ENCODE data around the gene ADAD1.

The ADAD1 gene

DNA sequence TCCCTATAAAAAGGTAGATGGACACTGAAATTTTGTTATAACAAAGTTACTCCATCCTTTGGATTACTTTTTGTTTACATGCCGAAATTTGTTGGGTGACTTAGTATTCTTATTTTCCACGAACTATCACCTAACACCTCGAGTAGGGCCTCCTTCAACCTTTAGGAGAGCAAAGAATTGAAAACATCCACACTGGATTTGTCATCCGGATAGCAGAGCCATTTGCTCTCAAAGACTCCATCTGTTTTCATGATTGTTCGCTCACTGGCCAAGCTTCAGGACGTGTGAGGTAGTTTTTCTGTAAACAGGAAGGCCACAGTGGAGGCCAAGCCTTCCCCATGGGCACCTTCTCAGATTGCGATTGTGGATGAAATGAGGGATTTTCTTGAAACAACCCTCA, at the start of gene ADAD1:
Gene ADAD1 (plus strand): TSS at position 301 of the 400 bp plus-strand sequence. CDS start 1,059 bp downstream, outside the sequence.
- TF ChIP-seq, protein P1, sequence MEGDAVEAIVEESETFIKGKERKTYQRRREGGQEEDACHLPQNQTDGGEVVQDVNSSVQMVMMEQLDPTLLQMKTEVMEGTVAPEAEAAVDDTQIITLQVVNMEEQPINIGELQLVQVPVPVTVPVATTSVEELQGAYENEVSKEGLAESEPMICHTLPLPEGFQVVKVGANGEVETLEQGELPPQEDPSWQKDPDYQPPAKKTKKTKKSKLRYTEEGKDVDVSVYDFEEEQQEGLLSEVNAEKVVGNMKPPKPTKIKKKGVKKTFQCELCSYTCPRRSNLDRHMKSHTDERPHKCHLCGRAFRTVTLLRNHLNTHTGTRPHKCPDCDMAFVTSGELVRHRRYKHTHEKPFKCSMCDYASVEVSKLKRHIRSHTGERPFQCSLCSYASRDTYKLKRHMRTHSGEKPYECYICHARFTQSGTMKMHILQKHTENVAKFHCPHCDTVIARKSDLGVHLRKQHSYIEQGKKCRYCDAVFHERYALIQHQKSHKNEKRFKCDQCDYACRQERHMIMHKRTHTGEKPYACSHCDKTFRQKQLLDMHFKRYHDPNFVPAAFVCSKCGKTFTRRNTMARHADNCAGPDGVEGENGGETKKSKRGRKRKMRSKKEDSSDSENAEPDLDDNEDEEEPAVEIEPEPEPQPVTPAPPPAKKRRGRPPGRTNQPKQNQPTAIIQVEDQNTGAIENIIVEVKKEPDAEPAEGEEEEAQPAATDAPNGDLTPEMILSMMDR (conservative IDR thresholded peaks at IDR 0.05; ENCODE audit: low read depth, low read length), result no peak
- no peak within 1 kb of the TSS for H3K4me3 ChIP-seq (ENCODE audit: low read depth, low read length)
- no peak for DNase-seq (ENCODE audit: low read depth)

DNA sequence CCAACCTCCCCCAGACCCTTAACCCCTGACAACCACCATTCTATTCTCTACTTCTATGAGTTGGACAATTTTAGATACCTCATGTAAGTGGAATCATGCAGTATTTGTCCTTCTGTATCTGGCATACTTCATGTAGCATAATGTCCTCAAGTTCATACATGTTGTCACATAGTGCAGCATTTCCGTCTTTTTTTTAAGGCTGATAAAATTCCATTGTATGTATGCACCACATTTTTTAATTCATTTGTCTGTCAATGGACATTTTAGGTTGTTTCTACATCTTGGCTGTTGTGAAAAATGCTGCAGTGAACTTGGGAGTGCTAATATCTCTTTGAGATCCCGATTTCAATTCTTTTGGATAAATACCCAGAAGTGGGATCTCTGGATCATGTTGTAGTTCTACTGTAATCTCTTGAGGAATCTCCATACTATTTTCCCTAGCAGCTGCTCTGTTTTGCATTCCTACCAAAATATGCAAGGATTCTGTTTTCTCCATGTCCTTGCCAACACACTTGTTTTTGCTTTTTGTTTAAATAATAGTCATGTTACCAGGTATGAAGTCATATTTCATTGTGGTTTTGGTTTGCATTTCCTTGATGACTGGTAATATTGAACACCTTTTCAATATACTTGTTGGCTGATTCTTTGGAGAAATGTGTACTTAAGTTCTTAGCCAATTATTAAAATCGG, 48.8 kb upstream of the ADAD1 start:
- TF ChIP-seq, protein P1 (conservative IDR thresholded peaks at IDR 0.05; ENCODE audit: low read depth, low read length), result no peak
- peak; percentile 50 for DNase-seq (ENCODE audit: low read depth)
- no peak overlapping the region for H3K4me3 ChIP-seq (ENCODE audit: low read depth, low read length)

DNA sequence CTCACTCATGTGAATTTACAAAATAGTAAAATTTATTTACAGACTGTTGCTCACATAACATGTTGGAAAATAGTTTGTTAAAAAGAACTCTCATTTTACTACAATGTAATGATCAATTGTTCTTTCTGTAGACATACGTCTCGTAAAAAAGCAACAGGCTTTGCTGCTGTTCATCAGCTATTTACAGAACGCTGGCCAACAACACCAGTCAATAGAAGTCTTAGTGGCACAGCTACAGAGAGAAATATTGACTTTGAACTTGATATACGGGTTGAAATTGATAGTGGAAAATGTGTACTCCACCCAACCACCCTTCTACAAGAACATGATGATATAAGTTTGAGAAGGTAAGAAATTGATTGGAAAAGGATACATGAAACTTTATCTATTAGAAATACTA, 47.6 kb upstream of the ADAD1 start:
- DNase-seq (ENCODE audit: low read depth), result no peak
- H3K4me3 ChIP-seq (ENCODE audit: low read depth, low read length), result no peak overlapping the region
- TF ChIP-seq, protein P1 (conservative IDR thresholded peaks at IDR 0.05; ENCODE audit: low read depth, low read length), result no peak

DNA sequence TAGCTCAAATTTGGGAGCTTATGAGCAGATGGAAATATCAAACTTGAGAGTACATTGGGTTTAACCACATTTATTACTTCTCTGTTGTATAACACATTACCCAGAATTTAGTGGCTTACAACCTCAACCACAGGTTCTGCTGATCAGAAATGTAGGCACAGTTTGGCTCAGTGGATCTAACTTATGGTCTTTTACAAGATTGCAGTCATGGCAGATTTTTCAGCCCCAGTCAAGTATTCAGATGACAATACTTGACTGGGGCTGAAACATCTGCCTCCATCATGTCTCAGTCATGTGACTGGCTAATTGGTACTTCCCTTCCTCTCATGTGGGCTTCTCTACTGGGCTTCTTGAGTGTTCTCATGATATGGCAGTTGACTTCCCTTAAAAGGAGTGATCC, 44.0 kb upstream of the ADAD1 start:
- TF ChIP-seq, protein P1 (conservative IDR thresholded peaks at IDR 0.05; ENCODE audit: low read depth, low read length), result no peak
- no peak for DNase-seq (ENCODE audit: low read depth)
- no peak overlapping the region for H3K4me3 ChIP-seq (ENCODE audit: low read depth, low read length)

DNA sequence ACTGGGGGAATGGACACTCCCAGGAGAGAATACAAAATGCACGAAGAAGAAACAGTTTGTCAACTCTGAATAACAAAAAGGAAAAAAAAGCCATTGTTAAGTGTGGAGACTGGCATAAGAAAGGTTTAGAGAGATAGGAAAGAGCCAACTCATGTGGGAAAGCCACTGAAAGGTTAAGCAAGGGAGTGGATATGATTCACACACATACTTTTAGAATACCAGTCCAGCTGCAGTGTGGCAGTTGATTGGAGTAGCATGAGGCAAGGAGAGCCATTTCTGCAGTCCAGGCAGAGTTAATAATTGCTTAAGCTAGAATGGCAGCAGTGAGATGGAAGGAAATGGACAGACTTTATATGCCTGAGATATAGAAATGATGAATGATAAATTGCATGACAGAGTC, 36.9 kb upstream of the ADAD1 start:
- DNase-seq (ENCODE audit: low read depth), result peak; percentile 80
- no peak overlapping the region for H3K4me3 ChIP-seq (ENCODE audit: low read depth, low read length)
- TF ChIP-seq, protein P1 (conservative IDR thresholded peaks at IDR 0.05; ENCODE audit: low read depth, low read length), result no peak

DNA sequence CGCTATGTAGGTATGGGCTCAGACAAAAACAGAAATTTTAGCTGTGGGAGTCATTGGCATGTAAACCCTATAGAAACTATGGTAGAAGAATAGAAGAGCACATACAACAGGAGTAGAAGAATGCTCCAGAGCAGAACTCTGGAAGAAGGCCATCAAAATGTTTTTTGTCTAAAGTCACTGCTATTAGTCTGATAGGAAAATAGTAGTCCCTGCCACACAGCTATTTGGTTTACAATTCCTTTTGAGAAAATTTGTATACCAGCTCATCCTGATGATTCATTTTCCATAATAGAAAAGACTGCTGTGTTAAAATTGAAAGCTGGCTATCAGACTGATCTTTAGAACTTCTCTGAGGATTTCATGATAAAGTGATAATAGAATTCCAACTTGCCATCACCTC, 32.8 kb upstream of the ADAD1 start:
- no peak overlapping the region for H3K4me3 ChIP-seq (ENCODE audit: low read depth, low read length)
- TF ChIP-seq, protein P1 (conservative IDR thresholded peaks at IDR 0.05; ENCODE audit: low read depth, low read length), result no peak
- DNase-seq (ENCODE audit: low read depth), result peak; percentile 2

DNA sequence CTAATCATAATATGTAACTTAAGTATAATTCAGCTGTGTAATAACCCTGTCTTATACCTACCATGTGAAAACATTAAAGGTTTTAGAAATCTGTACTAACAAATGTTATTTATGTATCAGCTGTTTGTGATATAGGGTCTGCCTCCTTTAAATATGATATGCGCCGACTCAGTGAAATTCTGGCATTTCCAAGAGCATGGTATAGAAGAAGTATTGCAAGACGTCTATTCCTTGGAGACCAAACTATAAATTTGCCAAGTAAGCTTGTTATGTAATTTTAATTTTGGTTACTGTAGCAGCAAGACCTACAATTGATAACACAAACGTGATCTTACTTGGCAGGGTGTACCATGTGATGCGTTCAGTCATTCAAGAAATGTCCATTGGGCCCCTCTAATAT, 32.3 kb upstream of the ADAD1 start:
- DNase-seq (ENCODE audit: low read depth), result no peak
- H3K4me3 ChIP-seq (ENCODE audit: low read depth, low read length), result no peak overlapping the region
- TF ChIP-seq, protein P1 (conservative IDR thresholded peaks at IDR 0.05; ENCODE audit: low read depth, low read length), result no peak

Measured in choroid plexus epithelial cell (primary cell).